HepG2 (cell line): ENCODE data around the gene SMARCB1. TPM values are rescaled to one million over a fixed set of nuclear protein-coding genes. Genes with fewer than 3 reads are reported as not detected.

ENCODE experiments used
- ATAC-seq: fragments of 200-7000 bp; cut with Tn5 transposase; 3 replicates; pipeline ENCODE4 v1.9.1; 2020; ENCODE audit warnings: mild to moderate bottlenecking, moderate library complexity
- BruUV-seq: library from RNA; stranded (reverse); fragments of 400-500 nt; replicated peaks from 2 replicates; lab custom pipeline; 2021; lab: Mats Ljungman, UMichigan
- CTCF ChIA-PET: fragments of 300-600 bp; formaldehyde crosslinking; extraction: SDS; loops from one replicate; lab custom pipeline; 2021; ENCODE audit warnings: low total read pairs, inconsistent platforms, low intra/inter-chr PET ratio; lab: Yijun Ruan, JAX
- POLR2A ChIA-PET: fragments of 350-600 bp; sonication (Branson Sonifier 250); formaldehyde crosslinking; loops from one replicate; lab custom pipeline; 2020; ENCODE audit warnings: antibody characterized with exemption, inconsistent platforms; lab: Yijun Ruan, JAX
- DNase-seq: peaks from one replicate; pipeline ENCODE4 v3.0.0-alpha.2; 2015; ENCODE audit warnings: low spot score
- FAIRE-seq: peaks from 3 replicates; lab custom pipeline; 2011; peaks lifted over from hg19 to GRCh38; lab: Jason Lieb, UNC
- H2AFZ ChIP-seq: one replicate; pipeline ENCODE4 v1.6.1; 2011; ENCODE audit warnings: low read length, inconsistent platforms
- H3K27ac ChIP-seq: fragments of 300-600 bp; 3 replicates; pipeline ENCODE4 v1.8.0; 2011; ENCODE audit warnings: mixed run types, mild to moderate bottlenecking, mixed read lengths, low read length, inconsistent platforms; ENCODE audit not compliant: insufficient read depth; ENCODE audit errors: extremely low read length
- H3K27me3 ChIP-seq, 2 experiments: fragments of 200-600 bp in 1 of 2; 2 replicates in 1 of 2; 3 replicates in 1 of 2; pipeline versions ENCODE4 v1.6.0 to v1.8.0; 2011; ENCODE audit warnings: low read length in 2 of 2, mild to moderate bottlenecking in 2 of 2, moderate library complexity in 2 of 2, inconsistent platforms in 1 of 2; ENCODE audit not compliant: insufficient read depth in 2 of 2, control insufficient read depth in 1 of 2
- H3K36me3 ChIP-seq, 2 experiments: fragments of 200-600 bp in 1 of 2; replicated peaks in 1 of 2; 2 replicates in 1 of 2; 3 replicates in 1 of 2; pipeline versions ENCODE4 v1.5.1 to v1.8.0; 2011; ENCODE audit warnings: low read length in 2 of 2, inconsistent platforms in 1 of 2; ENCODE audit not compliant: insufficient read depth in 2 of 2, control insufficient read depth in 1 of 2
- H3K4me1 ChIP-seq: 2 replicates; pipeline ENCODE4 v1.5.1; 2012; ENCODE audit warnings: low read length, inconsistent platforms; ENCODE audit not compliant: insufficient read depth
- H3K4me2 ChIP-seq: 2 replicates; pipeline ENCODE4 v1.6.0; 2011; ENCODE audit warnings: low read depth, low read length, inconsistent platforms
- H3K4me3 ChIP-seq, 3 experiments: fragments of 200-600 bp in 1 of 3; sonication (generic), shearing (Covaris generic) in 1 of 3; replicated peaks in 1 of 3; 2 replicates each; pipeline ENCODE4 v1.5.1; 2011 to 2016; ENCODE audit warnings: low read length in 3 of 3, inconsistent platforms in 2 of 3, low read depth in 2 of 3, mild to moderate bottlenecking in 2 of 3, control low read depth in 1 of 3, mixed read lengths in 1 of 3; ENCODE audit not compliant: insufficient read depth in 1 of 3
- H3K79me2 ChIP-seq: one replicate; pipeline ENCODE4 v1.6.1; 2011; ENCODE audit warnings: low read length, inconsistent platforms; ENCODE audit not compliant: insufficient read depth
- H3K9ac ChIP-seq: 2 replicates; pipeline ENCODE4 v1.6.0; 2011; ENCODE audit warnings: mild to moderate bottlenecking, low read depth, low read length, inconsistent platforms; ENCODE audit not compliant: insufficient read depth
- H3K9me3 ChIP-seq: 2 replicates; pipeline ENCODE4 v1.5.1; 2012; ENCODE audit warnings: mild to moderate bottlenecking, low read length
- H4K20me1 ChIP-seq: 2 replicates; pipeline ENCODE4 v1.6.0; 2011; ENCODE audit warnings: inconsistent platforms, mild to moderate bottlenecking, low read length, moderate library complexity; ENCODE audit not compliant: insufficient read depth
- ARNT ChIP-seq: fragments of 450-650 bp; IDR thresholded peaks from 2 replicates; pipeline ENCODE4 v1.6.1; 2017
- ARNTL ChIP-seq: sonication (generic); formaldehyde crosslinking; IDR thresholded peaks from 2 replicates; pipeline ENCODE4 v1.4.0; 2020; ENCODE audit warnings: mild to moderate bottlenecking, missing genetic modification reagents
- ESRRA ChIP-seq: sonication (generic); formaldehyde crosslinking; IDR thresholded peaks from 2 replicates; pipeline ENCODE4 v1.5.1; 2020; ENCODE audit warnings: mild to moderate bottlenecking, low read depth, missing genetic modification reagents
- GFI1 ChIP-seq: sonication (generic); formaldehyde crosslinking; IDR thresholded peaks from 2 replicates; pipeline ENCODE4 v1.5.0; 2020; ENCODE audit warnings: missing genetic modification reagents, mild to moderate bottlenecking, borderline replicate concordance
- KDM1A ChIP-seq: IDR thresholded peaks from 2 replicates; pipeline ENCODE4 v1.6.1; 2016; ENCODE audit warnings: missing compliant biosample characterization
- POLR2G ChIP-seq: fragments of 200-400 bp; formaldehyde crosslinking; IDR thresholded peaks from 2 replicates; pipeline ENCODE4 v1.6.1; 2018; ENCODE audit warnings: mild to moderate bottlenecking, low read depth, low read length, moderate library complexity
- TP53 ChIP-seq: sonication (generic); formaldehyde crosslinking; conservative IDR thresholded peaks from 2 replicates; pipeline ENCODE4 v1.4.0; 2020; ENCODE audit warnings: missing genetic modification reagents
- YEATS4 ChIP-seq: sonication (generic); formaldehyde crosslinking; IDR thresholded peaks from 2 replicates; pipeline ENCODE4 v1.4.0; 2020; ENCODE audit warnings: missing genetic modification reagents, borderline replicate concordance
- ZBTB21 ChIP-seq: sonication (generic); formaldehyde crosslinking; IDR thresholded peaks from 2 replicates; pipeline ENCODE4 v1.4.0; 2020; ENCODE audit warnings: missing genetic modification reagents
- ZNF788 ChIP-seq: sonication (generic); formaldehyde crosslinking; IDR thresholded peaks from 2 replicates; pipeline ENCODE4 v1.5.0; 2020; ENCODE audit warnings: mild to moderate bottlenecking, missing genetic modification reagents, borderline replicate concordance
- ZNF883 ChIP-seq: sonication (generic); formaldehyde crosslinking; IDR thresholded peaks from 2 replicates; pipeline ENCODE4 v1.5.1; 2020; ENCODE audit warnings: mild to moderate bottlenecking, missing genetic modification reagents; ENCODE audit errors: not compliant biosample characterization
- ZSCAN21 ChIP-seq: sonication (generic); formaldehyde crosslinking; IDR thresholded peaks from 2 replicates; pipeline ENCODE4 v1.8.0; 2022; ENCODE audit warnings: mild to moderate bottlenecking, missing genetic modification reagents, moderate library complexity, borderline replicate concordance
- WGBS: methylation state at CpG from one replicate; pipeline ENCODE4 v1.1.6; 2017; ENCODE audit warnings: low lambda C conversion rate; 5-methylcytosine and 5-hydroxymethylcytosine counted together
- in situ Hi-C: cut with HindIII; loops from 2 replicates; pipeline ENCODE4 v1.10.0; 2017; ENCODE audit warnings: low pct_unique_long_range_greater_than_20kb; ENCODE audit not compliant: extremely low pct_ligation_motif_present
- intact Hi-C: fragments of 100-400 bp; cut with micrococcal nuclease; formaldehyde crosslinking; loops from one replicate; pipeline ENCODE4 v1.10.0; 2022; ENCODE audit not compliant: unreplicated experiment
- polyA plus RNA-seq, 8 experiments: library from polyadenylated mRNA; depleted of rRNA in 3 of 8; stranded (reverse) in 7 of 8; unstranded in 1 of 8; fragments of >200 nt; fragmentation: Illumina TruSeq in 4 of 8; extraction: Trizol in 4 of 8; gene quantifications; 2 replicates each; pipeline versions ENCODE4 v1.2.1 to v1.2.3, GENCODE V29; 2011 to 2016; ENCODE audit warnings: low read depth in 4 of 8, missing spikeins in 1 of 8, mixed read lengths in 1 of 8; ENCODE audit not compliant: insufficient read depth in 1 of 8
- total RNA-seq, 5 experiments: library from RNA; depleted of rRNA; stranded (reverse); fragments of >200 nt; fragmentation: Illumina TruSeq; extraction: Trizol; gene quantifications; 2 replicates each; pipeline ENCODE4 v1.2.3, GENCODE V29; 2016; ENCODE audit warnings: low read depth in 1 of 5
- TF ChIP-seq, protein P1 (sequence below): sonication (generic); IDR thresholded peaks from 2 replicates; pipeline ENCODE4 v1.6.1; 2016; ENCODE audit warnings: low read depth, borderline replicate concordance
- TF ChIP-seq, protein P2 (sequence below): IDR thresholded peaks from 2 replicates; pipeline ENCODE4 v1.6.1; 2016; ENCODE audit warnings: mild to moderate bottlenecking, missing biosample characterization, missing genetic modification reagents
- TF ChIP-seq, protein P3 (sequence below): sonication (generic); formaldehyde crosslinking; IDR thresholded peaks from 2 replicates; pipeline ENCODE4 v1.8.0; 2022; ENCODE audit warnings: mild to moderate bottlenecking, missing genetic modification reagents, moderate library complexity
- TF ChIP-seq, protein P4 (sequence below): sonication (generic); formaldehyde crosslinking; IDR thresholded peaks from 2 replicates; pipeline ENCODE4 v1.8.0; 2022; ENCODE audit warnings: missing genetic modification reagents, mild to moderate bottlenecking, inconsistent platforms, borderline replicate concordance

Gene SMARCB1
- total and polyA plus RNA-seq, 2 of the 13 experiments (the other 11 are each of a cell fraction or from before 2014, with no cell fraction given), result 74.0 to 166 TPM

DNA sequence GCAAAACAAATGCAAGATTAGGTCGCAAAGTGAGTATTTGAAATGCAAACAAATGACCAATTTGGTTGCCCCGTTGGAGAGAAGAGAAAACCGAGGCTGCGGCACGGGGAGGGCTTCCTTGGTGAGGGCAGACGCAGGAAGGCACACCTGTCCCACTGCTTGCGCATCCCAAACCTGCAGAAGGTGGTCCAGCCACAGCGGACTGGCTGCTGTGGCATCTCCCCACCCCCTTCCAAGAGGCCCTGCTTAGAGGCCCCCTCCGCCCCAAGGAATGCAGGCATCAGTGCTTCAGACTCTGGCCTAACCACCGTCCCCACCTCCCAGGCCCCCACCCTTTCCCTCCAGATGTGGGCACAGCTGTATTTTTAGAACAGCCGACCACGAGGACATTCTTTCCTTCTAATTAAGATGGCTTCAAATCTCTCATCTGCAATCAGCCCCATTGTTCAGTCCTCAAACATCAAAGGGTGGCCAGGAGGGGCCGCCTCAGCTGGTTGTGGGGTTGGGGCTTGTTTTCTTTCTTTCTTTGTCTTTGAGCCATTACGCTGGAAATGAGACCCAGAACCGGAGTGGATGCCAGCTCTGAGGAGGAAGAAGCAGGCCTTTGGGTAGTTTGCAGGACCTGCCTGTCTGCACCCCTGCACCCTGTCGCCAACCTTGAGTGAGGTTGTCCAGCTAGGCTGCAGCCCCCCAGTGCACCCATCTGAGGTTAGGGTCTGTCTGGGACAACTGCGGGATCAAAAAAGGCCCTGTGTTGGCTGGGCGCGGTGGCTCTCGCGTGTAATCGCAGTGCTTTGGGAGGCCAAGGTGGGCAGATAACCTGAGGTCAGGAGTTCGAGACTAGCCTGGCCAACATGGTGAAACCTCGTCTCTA lies 61.5 kb downstream of the SMARCB1 start (continued):
- TF ChIP-seq, protein P1, sequence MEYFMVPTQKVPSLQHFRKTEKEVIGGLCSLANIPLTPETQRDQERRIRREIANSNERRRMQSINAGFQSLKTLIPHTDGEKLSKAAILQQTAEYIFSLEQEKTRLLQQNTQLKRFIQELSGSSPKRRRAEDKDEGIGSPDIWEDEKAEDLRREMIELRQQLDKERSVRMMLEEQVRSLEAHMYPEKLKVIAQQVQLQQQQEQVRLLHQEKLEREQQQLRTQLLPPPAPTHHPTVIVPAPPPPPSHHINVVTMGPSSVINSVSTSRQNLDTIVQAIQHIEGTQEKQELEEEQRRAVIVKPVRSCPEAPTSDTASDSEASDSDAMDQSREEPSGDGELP, result peak; percentile 30; the same call in 1 of the 2 replicates
- TF ChIP-seq KDM1A (CRISPR knock-in tag) (no peak), GFI1 (CRISPR knock-in tag) (no peak)
- TF ChIP-seq, protein P2, sequence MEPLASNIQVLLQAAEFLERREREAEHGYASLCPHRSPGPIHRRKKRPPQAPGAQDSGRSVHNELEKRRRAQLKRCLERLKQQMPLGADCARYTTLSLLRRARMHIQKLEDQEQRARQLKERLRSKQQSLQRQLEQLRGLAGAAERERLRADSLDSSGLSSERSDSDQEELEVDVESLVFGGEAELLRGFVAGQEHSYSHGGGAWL (CRISPR knock-in tag), result no peak

DNA sequence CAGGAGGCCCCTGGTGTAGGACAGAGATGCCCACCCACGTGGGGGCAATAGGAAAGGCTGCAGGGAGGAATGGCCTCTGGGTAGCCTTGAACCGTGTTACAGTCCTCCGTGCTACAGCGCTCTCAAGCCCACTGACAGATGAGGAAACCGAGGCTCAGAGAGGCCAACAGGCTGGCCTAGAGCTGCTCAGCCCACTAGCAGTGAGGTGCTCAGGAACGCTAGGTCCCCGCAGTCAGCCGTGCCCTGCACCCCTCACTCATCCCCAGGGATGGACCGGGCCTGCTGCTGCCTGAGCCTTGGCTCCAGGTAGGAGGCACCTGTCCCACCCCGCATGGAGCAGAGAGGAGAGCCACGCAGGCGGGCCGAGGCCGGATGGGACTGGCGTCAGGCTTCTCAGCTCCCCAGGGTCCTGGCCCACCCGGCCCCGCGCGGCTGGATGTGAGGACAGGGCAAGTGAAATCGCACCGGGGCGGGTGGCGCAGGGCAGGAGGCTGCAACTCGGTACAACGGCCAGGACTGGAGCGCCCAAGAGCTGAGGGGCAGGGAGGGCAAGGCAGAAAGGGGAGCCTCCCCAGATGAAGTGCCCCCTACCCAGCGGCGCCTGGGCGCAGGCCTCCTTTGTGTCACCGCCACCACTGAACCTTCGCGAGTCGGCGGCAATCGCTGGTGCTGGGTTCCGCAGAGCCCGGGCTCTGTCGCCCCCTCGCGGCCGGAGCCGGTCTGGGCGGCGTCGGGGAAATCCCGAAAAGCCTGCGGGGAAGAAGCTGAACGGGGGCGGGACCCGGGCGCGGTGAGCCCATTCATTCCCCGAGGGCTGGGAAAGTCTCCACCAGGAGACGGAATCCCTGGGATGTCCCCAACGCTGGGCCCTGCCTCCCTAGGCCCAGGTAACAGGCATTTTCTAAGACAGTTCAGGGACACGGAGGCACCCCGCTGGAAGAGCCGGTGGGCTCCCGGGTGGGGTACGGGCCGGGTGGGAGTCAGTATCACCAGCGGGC lies 62.5 kb downstream of the SMARCB1 start:
- H3K4me2 ChIP-seq, result peak overlapping the region; percentile 69
- intact Hi-C loops (loop anchor here (5.0 kb wide), 1 partner anchor 82 kb away; the partner anchor contains the start of gene CHCHD10), in situ Hi-C loops (loop anchor here (5.0 to 25.0 kb wide), 2 partner anchors 67 to 237 kb away; no protein-coding TSS in a partner anchor)
- peak; percentile 82 for ATAC-seq
- H3K27ac ChIP-seq, result no peak overlapping the region
- H3K4me3 ChIP-seq, result peak overlapping the region; percentile 27 to 69 (median 49); a peak in 3 of 6 replicates
- ChIA-PET CTCF (interaction anchor here (1.2 to 3.9 kb wide), 4 partner anchors 81 to 222 kb away, joined by 3 to 34 read pairs (median 4); partner anchors contain the start of gene CHCHD10), POLR2A (interaction anchor here (0.6 to 2.8 kb wide), 9 partner anchors 8 to 99 kb away, joined by 3 to 18 read pairs (median 4); partner anchors contain the start of genes CHCHD10, MIF, SLC2A11 and ZNF70)
- WGBS, result 9% methylated on average over 18 of the region's 62 CpGs
- peak overlapping the region; percentile 47 for H3K9ac ChIP-seq
- no peak overlapping the region for H2AFZ ChIP-seq
- peaks cover 65% of the 10 kb centered on the region for H3K4me1 ChIP-seq
- H3K36me3 ChIP-seq, result no peaks in the 10 kb centered on the region
- no peaks in the 10 kb centered on the region for H4K20me1 ChIP-seq
- no peaks in the 10 kb centered on the region for H3K79me2 ChIP-seq
- no peaks in the 10 kb centered on the region for H3K9me3 ChIP-seq
- peak; percentile 40 for FAIRE-seq
- no TSS peak for BruUV-seq
- peaks cover 2 to 11% of the 10 kb centered on the region in 2 experiments; a peak in 1 of 5 replicates for H3K27me3 ChIP-seq
- peak; percentile 58 for DNase-seq
- TF ChIP-seq ZNF883 (CRISPR knock-in tag), result peak; percentile 35
- TF ChIP-seq POLR2G, result no peak
- TF ChIP-seq ZBTB21, result no peak
- TF ChIP-seq ZSCAN21 (CRISPR knock-in tag), result peak; percentile 47; the same call in 1 of the 2 replicates
- no peak for TF ChIP-seq ARNTL
- no peak for TF ChIP-seq TP53 (CRISPR knock-in tag)
- no peak for TF ChIP-seq ARNT
- no peak for TF ChIP-seq YEATS4
- TF ChIP-seq, protein P3, sequence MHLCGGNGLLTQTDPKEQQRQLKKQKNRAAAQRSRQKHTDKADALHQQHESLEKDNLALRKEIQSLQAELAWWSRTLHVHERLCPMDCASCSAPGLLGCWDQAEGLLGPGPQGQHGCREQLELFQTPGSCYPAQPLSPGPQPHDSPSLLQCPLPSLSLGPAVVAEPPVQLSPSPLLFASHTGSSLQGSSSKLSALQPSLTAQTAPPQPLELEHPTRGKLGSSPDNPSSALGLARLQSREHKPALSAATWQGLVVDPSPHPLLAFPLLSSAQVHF (CRISPR knock-in tag), result no peak
- peak; percentile 51 for TF ChIP-seq ZNF788
- TF ChIP-seq, protein P4, sequence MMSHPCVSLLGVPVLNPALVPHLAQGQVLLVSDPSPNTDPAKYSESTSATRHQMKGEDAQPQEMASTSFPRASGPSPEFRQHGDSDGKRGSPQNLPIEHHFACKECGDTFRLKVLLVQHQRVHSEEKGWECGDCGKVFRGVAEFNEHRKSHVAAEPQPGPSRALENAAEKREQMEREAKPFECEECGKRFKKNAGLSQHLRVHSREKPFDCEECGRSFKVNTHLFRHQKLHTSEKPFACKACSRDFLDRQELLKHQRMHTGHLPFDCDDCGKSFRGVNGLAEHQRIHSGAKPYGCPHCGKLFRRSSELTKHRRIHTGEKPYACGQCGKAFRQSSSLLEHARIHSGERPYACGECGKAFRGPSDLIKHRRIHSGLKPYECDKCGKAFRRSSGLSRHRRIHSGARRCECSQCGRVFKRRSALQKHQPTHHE, result no peak
- TF ChIP-seq ESRRA, result 0 out of 2 replicates have a peak, but pooled peaks have one; percentile 18
